GM19240 (cell line): ENCODE measurements around the gene AKNA.
A peak's percentile ranks its signal among the peaks of the same experiment; 100 is the strongest.

Experiments used
- DNase-seq: peaks from one replicate; pipeline ENCODE4 v3.0.0; 2011; ENCODE audit warnings: low spot score; ENCODE audit not compliant: insufficient read length

AKNA gene

DNA sequence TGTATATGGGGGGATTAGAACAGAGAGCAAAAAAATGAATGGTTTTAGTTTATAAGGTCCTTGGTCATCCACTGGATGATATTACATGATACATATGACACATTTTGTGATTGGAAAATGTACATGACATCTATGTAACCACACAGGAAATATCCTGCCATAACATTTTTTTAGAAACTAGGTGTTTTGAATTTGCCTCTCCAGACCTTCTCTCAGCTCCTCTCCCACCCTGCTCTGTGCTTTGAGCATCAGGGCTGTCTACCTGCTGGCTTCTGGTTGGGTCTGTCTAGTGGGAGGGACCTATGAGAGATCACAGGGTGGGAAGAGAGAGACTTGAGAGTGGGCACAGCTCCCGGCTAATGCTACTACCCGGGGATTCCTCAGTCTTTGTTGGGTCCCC is 24.4 kb downstream of the AKNA start:
- DNase-seq = no peak

DNA sequence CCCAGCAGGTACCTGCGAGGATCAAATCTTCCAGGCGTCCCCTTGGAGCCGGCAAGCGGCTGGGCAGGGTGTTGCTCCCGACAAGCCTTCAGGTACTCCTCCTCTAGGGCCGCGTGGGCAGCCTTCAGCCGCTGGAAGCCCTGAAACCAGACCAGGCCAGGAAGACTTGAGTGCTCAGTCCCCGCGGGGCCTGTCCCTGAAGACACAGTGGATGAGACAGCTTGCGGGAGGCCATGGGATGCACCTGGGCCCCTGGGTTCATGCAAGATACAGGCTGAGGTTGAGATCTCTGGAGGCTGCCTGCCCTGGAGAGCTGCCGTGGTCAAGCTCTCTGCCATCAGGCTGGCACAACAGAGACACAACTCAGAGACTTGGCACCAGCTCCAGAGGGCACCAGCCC is 25.4 kb downstream of the AKNA start:
- DNase-seq = no peak

GRCh38 chr9:114361542-114361941 is 26.2 kb downstream of the AKNA start:
- no peak for DNase-seq

- no peak for DNase-seq
Observed at GRCh38 chr9:114359801-114360200, 28.0 kb downstream of the AKNA start.

- no peak for DNase-seq
Observed at GRCh38 chr9:114357911-114358328, 29.9 kb downstream of the AKNA start.

DNA sequence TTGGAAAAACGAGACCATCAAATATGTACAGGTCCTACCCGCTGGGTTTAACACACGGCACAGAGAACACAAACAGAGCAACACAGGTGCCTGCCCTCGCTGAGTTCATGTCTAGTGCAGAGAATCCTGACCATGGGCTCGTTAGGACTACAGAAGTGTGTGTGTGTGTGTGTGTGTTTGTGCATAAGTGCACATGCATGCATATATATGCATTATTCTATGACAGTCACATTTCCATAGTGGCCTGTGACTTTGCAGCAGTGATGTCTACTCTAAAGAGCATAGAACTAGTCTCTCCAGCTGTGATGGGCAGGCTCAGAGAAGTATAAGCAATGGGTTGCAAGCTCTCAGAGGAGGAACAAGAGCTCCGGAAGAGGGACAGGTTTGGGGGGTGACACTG is 30.4 kb downstream of the AKNA start:
- no peak for DNase-seq

DNA sequence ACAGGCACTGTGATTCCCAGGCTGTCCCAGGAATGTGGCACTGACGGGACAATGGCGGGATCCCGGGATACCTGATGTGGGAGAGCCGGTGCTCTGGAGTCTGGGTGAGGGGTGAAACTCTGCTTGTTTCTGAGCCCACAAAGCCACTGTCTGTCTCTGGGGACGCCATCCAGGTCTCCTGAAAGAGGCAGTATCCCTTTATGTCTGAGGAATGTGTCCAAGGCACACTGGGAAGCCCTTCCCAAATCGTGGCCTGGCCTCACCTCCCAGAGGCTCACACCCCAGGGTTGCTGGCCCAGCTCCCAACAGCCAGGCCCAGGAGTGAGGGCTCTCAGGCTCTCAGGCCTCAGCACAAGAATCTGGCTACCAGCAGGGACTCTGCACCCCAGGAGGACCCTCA is 31.0 kb downstream of the AKNA start:
- no peak for DNase-seq

GRCh38 chr9:114355821-114356220 is 32.0 kb downstream of the AKNA start:
- DNase-seq = no peak

GRCh38 chr9:114351932-114352331 is 35.9 kb downstream of the AKNA start:
- DNase-seq = no peak

GRCh38 chr9:114350636-114351401 is 37.0 kb downstream of the AKNA start:
- no peak for DNase-seq

DNA sequence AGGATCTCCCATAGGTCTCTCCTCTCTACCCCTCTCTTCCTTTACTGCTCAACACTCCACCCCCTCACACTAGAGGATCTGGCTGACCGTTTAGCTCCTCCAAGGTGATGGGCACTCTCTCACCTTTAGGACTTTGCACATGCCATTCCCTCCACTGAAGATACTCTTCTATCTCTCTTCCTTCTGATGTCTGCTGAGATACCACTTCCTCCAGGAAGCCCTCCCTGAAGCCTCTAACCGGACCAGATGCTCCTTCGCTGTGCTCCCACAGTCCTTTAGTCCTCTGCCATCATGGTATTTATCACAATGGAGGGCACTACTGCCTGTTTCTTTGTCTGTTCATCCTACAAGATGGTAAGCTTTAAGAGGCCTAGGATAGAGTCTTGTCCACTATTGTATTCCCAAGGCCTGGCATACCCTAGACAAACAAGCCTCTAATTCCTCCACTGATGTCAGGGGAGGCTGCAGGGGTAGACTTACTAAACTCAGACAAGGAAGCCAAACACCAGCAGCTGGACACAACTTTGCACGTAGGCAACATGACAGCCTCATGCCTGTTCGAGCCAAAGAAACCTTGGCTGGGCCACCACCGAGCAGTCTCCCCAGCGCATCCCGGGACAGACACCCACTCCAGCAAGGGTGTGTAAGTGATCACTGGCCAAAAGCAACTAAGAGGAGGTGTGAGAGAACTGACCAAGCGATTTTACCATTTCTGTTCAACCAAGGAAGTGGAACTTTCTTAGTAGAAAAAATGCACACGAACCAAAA is 37.9 kb downstream of the AKNA start:
- DNase-seq = no peak

GRCh38 chr9:114348906-114349482 is 38.8 kb downstream of the AKNA start:
- DNase-seq = peak; percentile 64

DNA sequence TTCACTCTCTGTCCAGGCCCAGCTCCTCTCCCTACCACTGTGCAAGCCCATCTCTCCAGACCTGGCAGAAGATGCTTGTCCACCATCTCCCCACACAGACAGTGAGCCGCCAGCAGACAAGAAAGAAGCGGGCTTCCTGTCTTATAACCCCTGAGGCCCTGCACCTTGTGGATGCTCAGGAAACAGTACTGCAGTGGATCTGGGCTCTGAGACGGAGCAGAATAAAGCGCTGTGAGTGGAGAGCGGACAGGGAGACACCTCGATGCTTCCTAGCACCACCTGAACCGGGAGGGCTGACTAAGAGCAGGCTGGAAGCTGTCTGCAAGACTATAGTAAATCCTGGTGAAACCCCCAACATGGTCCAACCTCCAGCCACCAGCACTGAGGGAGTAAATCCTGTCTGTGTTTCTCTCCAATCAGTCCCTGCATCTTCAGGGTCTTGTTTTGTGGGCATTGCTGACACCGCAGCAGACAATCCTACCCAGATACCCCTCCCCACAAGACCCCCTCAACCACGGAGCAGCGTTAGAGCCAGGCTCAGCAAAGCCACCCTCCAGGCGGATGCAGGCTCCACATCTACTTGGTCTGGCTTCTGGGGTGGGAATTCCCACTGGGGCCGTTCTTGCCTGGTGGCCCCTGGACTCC is 39.4 kb downstream of the AKNA start:
- DNase-seq = no peak

DNA sequence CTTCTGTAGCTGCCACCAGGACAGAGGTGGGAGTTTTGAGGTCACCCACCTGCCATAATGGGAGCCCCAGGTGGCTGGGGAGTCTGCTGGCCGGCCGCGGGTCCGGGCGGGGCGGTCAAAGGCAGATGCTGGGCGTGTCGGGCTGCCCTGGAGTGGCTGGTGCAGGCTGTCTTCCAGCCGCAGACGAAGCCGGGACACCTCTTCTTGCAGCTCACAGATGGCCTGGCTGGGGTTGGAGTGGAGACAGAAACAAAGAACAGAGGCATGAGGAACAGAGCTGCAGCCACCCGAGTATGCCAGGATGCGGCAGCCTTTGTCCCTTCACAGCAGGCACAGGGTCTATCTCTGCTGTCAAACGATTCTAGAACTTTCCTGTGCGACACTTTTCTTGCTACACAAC is 40.1 kb downstream of the AKNA start:
- no peak for DNase-seq

DNA sequence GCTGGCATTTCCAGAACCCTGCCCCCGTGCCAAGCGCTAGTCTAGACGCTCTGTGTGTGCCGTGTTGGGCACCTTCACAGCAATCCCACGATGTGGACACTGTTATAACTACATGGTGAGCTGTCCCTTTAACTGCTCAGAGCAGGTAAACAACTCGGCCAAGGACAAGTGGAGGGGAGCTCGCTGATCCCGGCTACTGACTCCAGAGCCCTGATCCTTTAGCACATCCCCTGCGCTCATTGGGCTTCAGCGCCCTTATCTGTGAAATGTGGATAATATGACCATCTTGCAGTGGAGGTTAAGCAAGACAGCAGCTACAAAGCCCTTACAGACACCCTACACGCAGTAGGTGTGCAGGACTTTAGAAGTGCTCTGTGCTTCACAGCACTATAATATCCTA is 41.6 kb downstream of the AKNA start:
- no peak for DNase-seq

GRCh38 chr9:114345493-114346065 is 42.2 kb downstream of the AKNA start:
- DNase-seq = no peak

DNA sequence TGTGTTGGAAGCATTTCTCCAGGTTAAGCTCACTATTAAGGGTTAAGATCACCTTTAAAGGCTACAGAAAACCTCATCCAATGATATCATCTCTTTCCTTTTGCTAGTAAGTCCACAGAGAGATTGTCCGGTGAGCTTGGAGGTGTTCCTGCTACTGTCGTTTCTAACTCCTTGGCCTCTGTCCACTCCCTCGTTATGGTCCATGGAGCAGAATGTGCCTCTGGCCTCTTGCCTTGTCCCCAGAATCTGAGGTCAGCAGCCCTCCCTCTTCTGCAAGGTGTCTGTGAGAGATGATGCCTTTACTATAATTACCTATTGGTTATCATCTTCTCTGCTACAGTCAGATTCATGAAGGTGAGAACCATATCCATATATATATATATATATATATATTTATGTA is 43.1 kb downstream of the AKNA start:
- DNase-seq = no peak

GRCh38 chr9:114344188-114344566 is 43.6 kb downstream of the AKNA start:
- no peak for DNase-seq

DNA sequence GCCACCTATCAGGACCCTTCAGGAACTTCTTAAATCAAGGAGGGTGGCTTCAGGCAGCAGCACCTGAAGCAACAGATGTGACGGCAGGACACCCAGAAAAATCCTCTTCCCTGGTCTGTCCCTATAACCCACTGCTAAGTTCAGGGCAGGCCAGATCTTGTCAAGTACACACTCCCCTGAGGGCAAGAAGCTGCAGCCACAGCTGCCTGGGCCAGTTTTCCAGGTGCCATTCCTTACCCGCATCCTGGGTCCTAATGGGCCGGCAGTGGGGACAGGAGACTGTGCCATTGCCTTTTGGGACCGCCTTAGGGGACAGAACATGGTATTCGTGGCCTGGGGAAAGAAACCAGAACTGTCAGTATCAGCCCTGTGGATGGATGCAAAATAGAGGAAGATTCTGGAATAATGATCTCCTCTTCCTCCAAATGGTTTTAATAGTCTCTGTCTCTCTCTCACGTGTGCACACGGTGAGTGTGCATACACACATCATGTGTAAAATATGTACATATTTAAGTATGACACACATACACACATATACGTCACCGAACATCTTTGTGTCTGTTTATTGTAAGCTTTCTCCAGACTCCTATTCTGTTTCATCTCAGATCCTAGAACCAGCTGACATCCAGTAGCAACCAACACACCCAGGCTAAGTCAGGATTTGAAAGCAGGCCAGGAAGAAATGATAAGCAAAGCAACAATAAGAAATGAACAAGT is 44.2 kb downstream of the AKNA start:
- no peak for DNase-seq

DNA sequence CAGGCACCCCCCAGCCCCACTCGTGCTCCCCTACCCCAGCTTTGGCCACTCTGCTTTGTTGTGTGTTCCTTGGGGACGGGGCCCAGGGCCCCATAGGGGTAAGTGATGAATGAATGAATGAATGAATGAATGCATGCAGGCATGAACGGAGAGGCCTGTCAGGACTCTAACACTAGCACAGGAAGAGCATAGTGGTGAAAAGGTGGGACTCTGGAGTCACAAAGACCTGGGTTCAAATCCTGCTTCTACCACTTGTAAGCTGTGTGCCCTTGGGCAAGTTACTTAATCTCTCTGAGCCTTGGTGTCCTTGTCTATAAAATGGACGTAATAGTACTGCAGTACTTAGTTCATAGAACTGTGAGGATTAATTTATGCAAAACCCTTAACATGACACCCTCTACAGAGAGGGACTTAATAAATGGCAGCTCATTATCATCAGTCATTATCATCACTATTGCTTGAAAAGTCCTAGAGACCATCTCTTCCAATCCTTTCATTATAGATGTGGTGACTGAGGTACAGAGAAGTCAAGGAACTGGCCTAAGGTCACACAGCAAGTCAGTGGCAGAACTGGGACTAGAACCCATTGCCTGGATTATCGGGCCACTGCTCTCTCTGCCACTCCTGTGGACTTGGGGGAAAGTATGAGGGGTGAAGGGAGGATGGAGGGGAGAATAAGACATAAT is 44.9 kb downstream of the AKNA start:
- no peak for DNase-seq

DNA sequence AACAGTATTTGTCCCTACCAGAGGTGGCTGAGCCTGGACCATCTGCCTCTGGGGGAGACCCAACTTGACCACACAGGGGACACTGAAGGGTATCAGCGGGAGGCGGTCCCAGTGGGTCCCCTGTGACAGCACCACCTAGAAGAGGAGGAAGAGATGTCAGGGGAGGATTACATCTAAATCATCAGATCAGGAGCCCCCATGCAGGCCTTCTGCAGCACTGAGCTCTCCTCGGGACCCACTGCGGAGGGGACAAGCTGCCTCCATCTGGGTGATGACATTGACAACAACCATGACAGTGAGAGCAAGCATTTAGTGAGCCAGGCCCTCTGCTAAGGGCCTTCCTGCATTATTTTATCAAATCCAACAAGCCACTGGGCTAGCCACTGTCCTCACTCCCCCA is 45.8 kb downstream of the AKNA start:
- no peak for DNase-seq
